Measurements from ENCODE around the gene ATXN1L.
"Not testable (repeated sequence)": the region's sequence is repeated elsewhere in the genome, so short reads cannot be mapped to it uniquely, and the experiment has no call there.

Gene ATXN1L

DNA sequence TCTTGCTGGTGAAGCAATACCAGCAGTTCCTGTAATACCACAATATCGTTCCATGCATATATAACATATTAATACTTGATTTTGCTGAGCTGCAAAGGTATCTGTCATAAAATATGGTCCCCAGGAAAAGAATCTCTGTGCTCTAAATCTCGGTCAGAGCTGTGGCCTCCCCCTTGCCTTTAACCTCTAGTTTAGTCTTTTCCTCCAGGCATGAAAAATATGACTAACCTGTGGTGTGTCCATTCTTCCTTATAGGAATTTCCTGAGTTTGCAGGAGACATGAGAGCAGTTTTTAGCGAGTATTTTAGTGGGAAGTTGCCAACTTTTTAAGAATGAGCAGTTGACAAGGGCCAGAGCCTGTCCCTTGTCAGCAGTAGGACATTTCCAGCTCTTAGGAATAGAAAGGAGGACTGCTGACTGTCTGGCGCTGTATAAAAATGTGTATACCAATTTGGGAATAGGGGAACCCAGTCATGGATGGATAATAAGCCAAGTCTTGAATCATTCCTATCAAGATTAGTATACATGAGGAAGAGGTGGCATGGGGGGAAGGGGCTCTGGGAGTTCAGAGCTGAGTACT lies 8.7 kb downstream of the ATXN1L start:
- Histone ChIP-seq H3K27me3 (ENCODE audit: control insufficient read depth, insufficient read depth, low read length) (no peaks in the 10 kb centered on the region), H3K9ac (ENCODE audit: low read length) (no peak overlapping the region), H3K27ac (ENCODE audit: low read length) (no peak overlapping the region), H3K4me3 (ENCODE audit: low read length) (no peak overlapping the region), H3K9me3 (ENCODE audit: control insufficient read depth, low read depth, low read length) (no peaks in the 10 kb centered on the region), H3K4me1 (ENCODE audit: control insufficient read depth, low read depth, low read length) (no peaks in the 10 kb centered on the region), H3K36me3 (ENCODE audit: control insufficient read depth, low read depth, low read length) (peaks cover 24% of the 10 kb centered on the region)

DNA sequence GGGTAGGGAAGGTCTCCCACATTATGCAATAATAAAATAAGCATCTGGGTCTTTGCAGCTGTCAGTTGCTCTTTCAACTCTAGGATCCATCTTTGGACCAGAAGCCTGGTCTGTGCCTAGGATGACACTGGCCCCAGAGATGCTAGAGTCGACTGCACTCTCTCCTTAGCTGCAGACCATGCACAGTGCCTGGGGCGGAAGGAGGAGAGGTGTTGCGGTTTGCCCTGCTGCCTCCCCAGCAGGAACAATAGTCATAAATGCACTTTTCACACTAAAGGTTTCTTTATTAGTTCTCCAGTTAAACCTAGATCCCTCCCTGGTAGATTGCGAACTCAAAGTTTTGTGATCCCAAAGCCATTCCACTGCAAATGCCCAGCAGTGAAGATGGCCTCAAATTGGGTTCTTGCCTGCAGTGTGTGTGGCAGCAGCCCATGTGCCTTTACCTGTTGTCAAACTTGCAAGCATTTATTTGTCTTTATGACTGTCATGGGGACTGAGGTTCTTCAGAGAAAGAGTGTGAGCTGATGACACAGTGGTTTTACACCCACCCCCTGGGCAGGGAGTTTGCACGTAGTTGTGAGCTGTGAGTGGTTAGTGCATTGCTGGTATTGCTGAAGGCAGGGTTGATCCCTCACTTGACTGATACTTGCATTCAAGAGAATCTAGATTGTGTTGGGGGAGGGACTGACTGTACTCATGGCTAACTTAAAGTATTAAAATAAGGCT lies 10.3 kb downstream of the ATXN1L start:
- no peaks in the 10 kb centered on the region for H3K27me3 ChIP-seq (ENCODE audit: control insufficient read depth, insufficient read depth, low read length)
- no peaks in the 10 kb centered on the region for H3K4me1 ChIP-seq (ENCODE audit: control insufficient read depth, low read depth, low read length)
- no peaks in the 10 kb centered on the region for H3K9me3 ChIP-seq (ENCODE audit: control insufficient read depth, low read depth, low read length)
- H3K9ac ChIP-seq (ENCODE audit: low read length) = no peak overlapping the region
- H3K4me3 ChIP-seq (ENCODE audit: low read length) = no peak overlapping the region
- H3K36me3 ChIP-seq (ENCODE audit: control insufficient read depth, low read depth, low read length) = peaks cover 16% of the 10 kb centered on the region
- H3K27ac ChIP-seq (ENCODE audit: low read length) = no peak overlapping the region

DNA sequence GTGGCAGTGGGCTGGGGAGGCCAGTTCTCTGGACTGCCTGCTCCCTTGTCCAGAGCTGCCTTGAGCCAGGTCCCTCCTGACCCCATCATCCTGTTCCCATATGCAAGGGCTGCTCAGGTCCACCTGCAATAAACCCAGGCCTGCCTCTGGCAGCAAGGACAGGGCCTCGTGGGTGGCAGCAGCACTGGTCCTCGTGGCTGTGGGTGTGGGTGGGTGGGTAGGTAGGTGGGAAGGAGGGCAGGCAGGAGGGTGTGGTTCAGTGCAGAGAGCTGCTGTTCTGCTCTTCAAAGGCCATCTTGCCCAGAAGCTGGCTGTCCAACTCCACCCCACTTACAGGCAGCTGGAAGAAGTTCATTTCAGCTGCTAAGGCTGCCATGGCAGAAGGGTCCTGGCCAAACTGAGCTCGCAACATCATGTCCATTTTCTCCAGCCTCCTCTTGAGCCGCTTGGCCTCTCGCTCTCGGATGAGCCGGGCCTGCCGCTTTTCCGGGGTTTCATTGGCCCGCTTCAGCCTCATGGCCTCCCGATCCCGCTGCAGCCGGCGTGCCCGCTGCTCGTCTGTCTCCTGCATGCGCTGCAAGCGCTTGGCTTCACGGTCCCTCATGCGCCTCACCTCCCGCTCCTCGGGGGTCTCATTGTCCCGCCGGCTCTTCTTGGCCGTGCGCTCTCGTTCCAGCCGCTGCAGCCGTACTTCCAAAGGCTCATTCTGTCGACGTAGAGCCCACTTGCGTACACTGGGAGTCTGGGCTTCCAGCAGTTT lies 14.2 kb downstream of the ATXN1L start:
- H3K4me1 ChIP-seq (ENCODE audit: control insufficient read depth, low read depth, low read length) = no peaks in the 10 kb centered on the region
- no peaks in the 10 kb centered on the region for H3K9me3 ChIP-seq (ENCODE audit: control insufficient read depth, low read depth, low read length)
- no peak overlapping the region for H3K4me3 ChIP-seq (ENCODE audit: low read length)
- H3K27ac ChIP-seq (ENCODE audit: low read length) = no peak overlapping the region
- H3K9ac ChIP-seq (ENCODE audit: low read length) = no peak overlapping the region
- H3K27me3 ChIP-seq (ENCODE audit: control insufficient read depth, insufficient read depth, low read length) = no peaks in the 10 kb centered on the region
- peaks cover 41% of the 10 kb centered on the region for H3K36me3 ChIP-seq (ENCODE audit: control insufficient read depth, low read depth, low read length)

DNA sequence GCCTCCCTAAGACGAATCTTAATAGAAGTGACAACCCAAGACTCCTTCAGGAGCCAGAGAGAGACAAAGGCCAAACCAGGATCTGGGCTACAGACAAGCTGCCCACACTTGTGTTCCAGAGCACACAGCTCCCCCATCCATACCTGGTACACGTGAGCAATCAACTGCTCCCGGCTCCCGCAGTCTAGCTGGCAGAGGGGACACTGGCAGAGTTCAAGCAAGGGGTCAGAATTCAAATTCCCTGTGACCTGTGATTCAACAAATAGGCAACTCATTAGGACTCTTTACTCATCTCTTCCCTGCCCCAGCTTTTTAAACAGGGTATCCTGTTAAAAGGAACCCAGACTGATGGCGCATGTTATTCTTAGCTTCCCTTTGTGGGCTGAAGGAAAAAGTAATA lies 18.2 kb downstream of the ATXN1L start:
- H3K9me3 ChIP-seq (ENCODE audit: control insufficient read depth, low read depth, low read length) = no peaks in the 10 kb centered on the region
- H3K27ac ChIP-seq (ENCODE audit: low read length) = no peak overlapping the region
- H3K36me3 ChIP-seq (ENCODE audit: control insufficient read depth, low read depth, low read length) = peaks cover 60% of the 10 kb centered on the region
- H3K9ac ChIP-seq (ENCODE audit: low read length) = no peak overlapping the region
- H3K4me1 ChIP-seq (ENCODE audit: control insufficient read depth, low read depth, low read length) = no peaks in the 10 kb centered on the region
- no peak overlapping the region for H3K4me3 ChIP-seq (ENCODE audit: low read length)
- no peaks in the 10 kb centered on the region for H3K27me3 ChIP-seq (ENCODE audit: control insufficient read depth, insufficient read depth, low read length)

DNA sequence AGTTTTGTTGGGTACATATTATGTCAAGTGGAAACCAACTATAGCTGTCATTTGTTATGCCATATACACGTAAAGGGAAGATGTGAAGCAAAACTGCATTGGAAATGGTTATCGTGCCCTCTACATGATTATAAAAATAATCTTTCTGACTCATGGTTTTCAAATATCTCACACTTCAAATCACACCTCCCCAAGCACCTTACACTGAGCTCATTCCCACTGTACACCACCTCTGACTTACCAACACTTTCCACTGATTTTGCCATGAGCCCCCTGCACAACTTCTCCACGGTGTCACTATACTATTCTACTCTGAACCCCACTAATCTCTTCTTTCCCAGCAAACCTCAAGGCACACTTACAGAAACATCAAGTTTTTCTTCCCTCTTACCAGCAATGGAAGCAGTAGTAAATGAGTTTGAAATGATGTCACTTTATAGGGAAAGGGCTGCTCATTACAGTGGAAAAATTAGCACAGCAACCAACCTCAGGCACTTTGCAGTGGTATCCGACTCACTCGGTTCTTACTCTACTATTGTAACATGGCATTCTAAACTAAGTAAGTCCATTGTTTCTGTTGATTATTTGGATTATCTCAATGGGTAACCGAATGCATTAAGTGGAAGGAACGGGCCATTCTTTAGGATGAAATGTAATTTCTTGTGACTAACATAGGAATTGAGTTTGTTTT lies 19.5 kb downstream of the ATXN1L start:
- Histone ChIP-seq H3K27ac (ENCODE audit: low read length) (no peak overlapping the region), H3K36me3 (ENCODE audit: control insufficient read depth, low read depth, low read length) (peaks cover 52% of the 10 kb centered on the region), H3K9me3 (ENCODE audit: control insufficient read depth, low read depth, low read length) (no peaks in the 10 kb centered on the region)

DNA sequence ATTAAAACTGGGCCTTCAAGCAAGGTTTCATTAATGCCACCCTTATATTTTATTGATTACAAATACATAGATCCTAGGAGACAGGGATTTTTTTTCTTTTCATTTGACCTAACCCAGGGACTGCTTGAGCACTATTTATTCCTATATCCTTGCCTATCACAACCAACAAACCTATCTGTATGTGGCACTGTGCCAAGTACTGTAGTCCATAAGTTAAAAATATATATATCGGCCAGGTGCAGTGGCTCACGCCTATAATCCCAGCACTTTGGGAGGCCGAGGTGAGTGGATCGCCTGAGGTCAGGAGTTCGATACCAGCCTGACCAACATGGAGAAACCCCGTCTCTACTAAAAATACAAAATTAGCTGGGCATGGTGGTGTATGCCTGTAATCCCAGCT lies 21.4 kb downstream of the ATXN1L start:
- H3K36me3 ChIP-seq (ENCODE audit: control insufficient read depth, low read depth, low read length) = peaks cover 47% of the 10 kb centered on the region
- H3K9ac ChIP-seq (ENCODE audit: low read length); H3K9me3 ChIP-seq (ENCODE audit: control insufficient read depth, low read depth, low read length); H3K27ac ChIP-seq (ENCODE audit: low read length); H3K4me1 ChIP-seq (ENCODE audit: control insufficient read depth, low read depth, low read length); H3K27me3 ChIP-seq (ENCODE audit: control insufficient read depth, insufficient read depth, low read length); H3K4me3 ChIP-seq (ENCODE audit: low read length): not testable (repeated sequence)

More for the DNA sequence above, 19.5 kb downstream of the ATXN1L start:
- no peak overlapping the region for H3K4me3 ChIP-seq (ENCODE audit: low read length)
- H3K9ac ChIP-seq (ENCODE audit: low read length) = no peak overlapping the region
- H3K27me3 ChIP-seq (ENCODE audit: control insufficient read depth, insufficient read depth, low read length) = no peaks in the 10 kb centered on the region
- H3K4me1 ChIP-seq (ENCODE audit: control insufficient read depth, low read depth, low read length) = no peaks in the 10 kb centered on the region

DNA sequence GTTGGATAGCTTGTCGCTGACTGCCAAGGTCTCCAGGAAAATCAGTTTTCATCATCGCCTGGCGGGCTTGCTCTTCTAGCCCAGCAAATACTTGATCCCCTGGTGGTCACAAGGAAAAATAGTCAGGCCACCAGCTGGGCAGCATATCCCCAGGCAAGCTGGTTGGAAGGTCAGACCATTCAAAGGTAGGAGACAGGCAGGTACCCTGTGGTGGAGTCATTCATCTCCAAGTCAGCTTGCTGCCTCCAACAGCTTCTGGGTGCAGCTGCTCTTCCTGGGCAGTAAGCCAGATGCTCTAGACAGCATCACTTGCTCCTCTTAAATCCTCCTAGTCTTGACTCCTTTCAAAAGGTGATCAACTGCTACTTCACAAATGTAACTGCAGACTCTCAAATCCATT lies 22.2 kb downstream of the ATXN1L start:
- peaks cover 42% of the 10 kb centered on the region for H3K36me3 ChIP-seq (ENCODE audit: control insufficient read depth, low read depth, low read length)
- no peak overlapping the region for H3K27ac ChIP-seq (ENCODE audit: low read length)
- no peaks in the 10 kb centered on the region for H3K27me3 ChIP-seq (ENCODE audit: control insufficient read depth, insufficient read depth, low read length)
- H3K9ac ChIP-seq (ENCODE audit: low read length) = no peak overlapping the region
- no peaks in the 10 kb centered on the region for H3K4me1 ChIP-seq (ENCODE audit: control insufficient read depth, low read depth, low read length)
- no peak overlapping the region for H3K4me3 ChIP-seq (ENCODE audit: low read length)
- no peaks in the 10 kb centered on the region for H3K9me3 ChIP-seq (ENCODE audit: control insufficient read depth, low read depth, low read length)

DNA sequence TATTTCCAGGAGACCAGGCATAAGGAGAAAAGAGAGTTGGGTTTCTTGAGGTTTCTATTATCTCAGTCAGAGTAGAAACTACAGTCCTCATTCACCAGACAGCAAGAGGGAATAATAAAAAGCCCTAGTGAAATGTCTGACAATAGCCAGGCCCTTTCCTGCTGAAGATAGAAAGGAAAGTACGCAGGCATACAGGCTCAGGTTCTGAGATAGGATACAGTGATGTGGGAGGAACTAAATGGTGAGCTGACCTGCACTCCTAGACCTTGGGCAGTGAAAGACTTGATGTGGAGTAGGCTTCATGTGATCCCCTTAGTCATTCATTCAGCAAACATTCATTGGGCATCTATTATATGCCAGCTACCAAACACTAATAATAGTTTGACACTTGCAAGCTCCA lies 23.3 kb downstream of the ATXN1L start:
- Histone ChIP-seq H3K27me3 (ENCODE audit: control insufficient read depth, insufficient read depth, low read length) (no peaks in the 10 kb centered on the region), H3K27ac (ENCODE audit: low read length) (no peak overlapping the region), H3K9me3 (ENCODE audit: control insufficient read depth, low read depth, low read length) (no peaks in the 10 kb centered on the region), H3K36me3 (ENCODE audit: control insufficient read depth, low read depth, low read length) (peaks cover 35% of the 10 kb centered on the region), H3K4me3 (ENCODE audit: low read length) (no peak overlapping the region), H3K9ac (ENCODE audit: low read length) (no peak overlapping the region), H3K4me1 (ENCODE audit: control insufficient read depth, low read depth, low read length) (no peaks in the 10 kb centered on the region)

DNA sequence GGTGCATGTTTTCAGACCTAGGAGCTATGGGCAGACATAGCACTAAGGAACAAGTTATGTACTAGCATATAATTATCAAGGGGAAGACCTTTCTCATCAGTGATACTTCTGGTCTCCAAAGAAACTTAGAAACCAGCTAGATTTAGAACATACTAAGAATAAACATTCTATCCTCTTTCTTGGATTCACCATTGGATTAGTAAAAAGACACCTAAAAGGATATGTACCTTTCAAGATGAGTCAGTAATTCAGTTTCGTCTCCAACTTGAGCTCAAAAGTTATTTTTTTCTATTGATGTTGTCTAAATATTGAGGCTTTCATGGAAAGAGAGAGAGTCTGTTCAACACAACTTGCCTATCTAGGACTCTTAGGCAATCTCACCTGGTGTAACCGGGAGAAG lies 25.0 kb downstream of the ATXN1L start:
- Histone ChIP-seq H3K9ac (ENCODE audit: low read length) (no peak overlapping the region), H3K27ac (ENCODE audit: low read length) (no peak overlapping the region), H3K4me1 (ENCODE audit: control insufficient read depth, low read depth, low read length) (no peaks in the 10 kb centered on the region), H3K9me3 (ENCODE audit: control insufficient read depth, low read depth, low read length) (no peaks in the 10 kb centered on the region), H3K36me3 (ENCODE audit: control insufficient read depth, low read depth, low read length) (peaks cover 18% of the 10 kb centered on the region), H3K4me3 (ENCODE audit: low read length) (no peak overlapping the region), H3K27me3 (ENCODE audit: control insufficient read depth, insufficient read depth, low read length) (no peaks in the 10 kb centered on the region)

DNA sequence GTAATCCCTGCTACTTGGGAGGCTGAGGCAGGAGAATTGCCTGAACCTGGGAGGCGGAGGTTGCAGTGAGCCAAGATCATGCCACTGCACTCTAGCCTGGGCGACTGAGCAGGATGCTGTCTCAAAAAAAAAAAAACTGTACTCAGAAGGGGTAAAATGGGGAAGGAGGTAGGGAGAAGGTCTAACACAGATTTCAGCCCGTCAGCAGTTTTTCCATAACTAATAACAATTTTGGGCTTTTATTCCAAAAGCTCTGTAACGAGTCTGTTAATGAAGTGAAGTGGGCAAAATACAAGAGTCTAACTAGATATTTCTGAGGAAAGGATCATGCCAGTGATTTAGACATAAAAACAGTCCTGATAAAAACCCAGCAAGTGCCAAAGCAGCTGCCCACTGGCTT lies 27.4 kb downstream of the ATXN1L start:
- no peak overlapping the region for H3K27ac ChIP-seq (ENCODE audit: low read length)
- no peak overlapping the region for H3K9ac ChIP-seq (ENCODE audit: low read length)
- H3K9me3 ChIP-seq (ENCODE audit: control insufficient read depth, low read depth, low read length) = no peaks in the 10 kb centered on the region

DNA sequence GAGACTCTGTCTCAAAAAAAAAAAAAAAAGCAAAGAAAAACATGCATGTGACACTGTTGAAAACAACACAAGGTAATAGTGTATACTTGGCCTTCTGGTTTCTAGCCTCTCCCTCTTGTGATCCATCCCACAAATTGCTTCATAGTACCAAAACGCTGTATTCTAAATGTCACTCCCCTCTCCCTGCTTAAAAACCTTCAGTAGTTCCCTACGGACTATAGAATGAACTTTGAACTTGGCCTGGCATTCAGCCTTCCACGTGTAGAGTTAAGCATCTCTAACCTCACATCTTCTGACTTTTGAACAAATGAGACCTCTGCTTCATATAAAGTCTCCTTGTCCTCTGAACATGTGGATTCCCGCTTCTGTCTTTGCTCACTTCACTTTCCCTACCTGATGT lies 33.1 kb downstream of the ATXN1L start:
- peaks cover 10% of the 10 kb centered on the region for H3K4me1 ChIP-seq (ENCODE audit: control insufficient read depth, low read depth, low read length)
- H3K27me3 ChIP-seq (ENCODE audit: control insufficient read depth, insufficient read depth, low read length) = no peaks in the 10 kb centered on the region
- peaks cover 26% of the 10 kb centered on the region for H3K36me3 ChIP-seq (ENCODE audit: control insufficient read depth, low read depth, low read length)

More for the DNA sequence above, 27.4 kb downstream of the ATXN1L start:
- Histone ChIP-seq H3K27me3 (ENCODE audit: control insufficient read depth, insufficient read depth, low read length) (no peaks in the 10 kb centered on the region), H3K4me1 (ENCODE audit: control insufficient read depth, low read depth, low read length) (no peaks in the 10 kb centered on the region), H3K4me3 (ENCODE audit: low read length) (no peak overlapping the region), H3K36me3 (ENCODE audit: control insufficient read depth, low read depth, low read length) (peaks cover 11% of the 10 kb centered on the region)

More for the DNA sequence above, 33.1 kb downstream of the ATXN1L start:
- Histone ChIP-seq H3K9me3 (ENCODE audit: control insufficient read depth, low read depth, low read length) (no peaks in the 10 kb centered on the region), H3K9ac (ENCODE audit: low read length) (no peak overlapping the region), H3K27ac (ENCODE audit: low read length) (no peak overlapping the region), H3K4me3 (ENCODE audit: low read length) (no peak overlapping the region)
